GM12873 (cell line): Measurements from ENCODE around the gene ZNF322.

Experiments
- TF ChIP-seq, protein P1 (sequence below): IDR thresholded peaks from 2 replicates; pipeline ENCODE4 v1.5.1; 2012; ENCODE audit warnings: low read depth, mild to moderate bottlenecking, moderate library complexity, low read length, control low read depth; ENCODE audit not compliant: insufficient read depth; ENCODE audit errors: missing control alignments

Gene ZNF322

DNA sequence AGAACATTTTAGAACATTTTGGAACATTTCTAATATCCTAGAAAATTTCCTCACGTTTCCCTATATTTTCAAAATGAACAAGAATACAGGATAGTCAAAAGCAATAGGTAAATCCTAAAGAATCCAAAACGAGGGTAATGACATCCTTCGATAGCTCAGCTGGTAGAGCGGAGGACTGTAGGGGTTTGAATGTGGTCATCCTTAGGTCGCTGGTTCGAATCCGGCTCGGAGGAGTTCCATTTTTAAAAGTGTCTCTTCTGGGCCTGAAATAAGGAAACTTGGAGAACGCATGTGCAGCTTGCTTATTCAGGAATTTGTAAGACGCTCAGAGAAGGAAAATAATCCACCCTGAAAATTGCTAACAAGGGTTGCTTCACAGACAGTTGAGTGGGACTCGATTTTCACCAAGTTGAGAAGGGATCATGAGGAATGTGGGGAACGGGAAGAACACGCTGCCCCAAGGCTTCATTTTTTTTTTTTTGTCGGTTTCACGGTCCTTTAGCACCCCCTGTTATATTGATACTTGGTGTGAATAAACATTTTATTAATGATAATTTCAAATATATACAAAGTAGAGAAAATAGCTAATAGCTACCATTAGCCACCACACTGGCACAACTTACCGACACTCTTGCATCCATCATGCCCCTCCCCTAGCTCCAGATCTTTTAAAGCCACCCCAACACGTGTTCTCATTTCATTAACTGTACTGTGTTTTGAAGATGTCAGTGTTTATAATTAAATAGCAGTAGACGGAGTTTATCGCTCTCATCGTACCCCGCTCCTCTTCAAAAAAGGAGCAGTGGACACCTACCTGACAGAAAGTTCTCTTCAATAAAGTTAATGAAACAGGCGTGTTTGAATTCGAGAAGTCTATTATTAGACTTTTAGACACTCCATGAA lies 64.6 kb downstream of the ZNF322 start:
- TF ChIP-seq, protein P1, sequence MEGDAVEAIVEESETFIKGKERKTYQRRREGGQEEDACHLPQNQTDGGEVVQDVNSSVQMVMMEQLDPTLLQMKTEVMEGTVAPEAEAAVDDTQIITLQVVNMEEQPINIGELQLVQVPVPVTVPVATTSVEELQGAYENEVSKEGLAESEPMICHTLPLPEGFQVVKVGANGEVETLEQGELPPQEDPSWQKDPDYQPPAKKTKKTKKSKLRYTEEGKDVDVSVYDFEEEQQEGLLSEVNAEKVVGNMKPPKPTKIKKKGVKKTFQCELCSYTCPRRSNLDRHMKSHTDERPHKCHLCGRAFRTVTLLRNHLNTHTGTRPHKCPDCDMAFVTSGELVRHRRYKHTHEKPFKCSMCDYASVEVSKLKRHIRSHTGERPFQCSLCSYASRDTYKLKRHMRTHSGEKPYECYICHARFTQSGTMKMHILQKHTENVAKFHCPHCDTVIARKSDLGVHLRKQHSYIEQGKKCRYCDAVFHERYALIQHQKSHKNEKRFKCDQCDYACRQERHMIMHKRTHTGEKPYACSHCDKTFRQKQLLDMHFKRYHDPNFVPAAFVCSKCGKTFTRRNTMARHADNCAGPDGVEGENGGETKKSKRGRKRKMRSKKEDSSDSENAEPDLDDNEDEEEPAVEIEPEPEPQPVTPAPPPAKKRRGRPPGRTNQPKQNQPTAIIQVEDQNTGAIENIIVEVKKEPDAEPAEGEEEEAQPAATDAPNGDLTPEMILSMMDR: no peak

DNA sequence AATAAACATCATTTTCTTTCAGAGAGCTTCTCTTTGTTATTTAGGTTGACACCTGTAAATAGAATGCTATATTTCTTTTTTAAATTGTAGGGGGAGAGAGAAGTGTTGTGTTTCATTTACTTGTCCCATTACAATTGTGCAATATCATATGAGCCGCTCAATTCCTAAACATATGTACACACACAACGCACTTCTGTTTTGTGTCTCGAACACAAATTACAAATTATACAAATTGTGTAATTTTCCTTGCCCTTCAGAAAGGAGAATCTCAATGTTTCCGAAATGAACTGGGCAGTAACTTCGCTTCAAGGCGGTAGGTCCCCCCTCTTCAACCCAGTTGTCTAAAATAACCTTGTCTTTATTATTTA lies 65.4 kb downstream of the ZNF322 start:
- TF ChIP-seq, protein P1: no peak

DNA sequence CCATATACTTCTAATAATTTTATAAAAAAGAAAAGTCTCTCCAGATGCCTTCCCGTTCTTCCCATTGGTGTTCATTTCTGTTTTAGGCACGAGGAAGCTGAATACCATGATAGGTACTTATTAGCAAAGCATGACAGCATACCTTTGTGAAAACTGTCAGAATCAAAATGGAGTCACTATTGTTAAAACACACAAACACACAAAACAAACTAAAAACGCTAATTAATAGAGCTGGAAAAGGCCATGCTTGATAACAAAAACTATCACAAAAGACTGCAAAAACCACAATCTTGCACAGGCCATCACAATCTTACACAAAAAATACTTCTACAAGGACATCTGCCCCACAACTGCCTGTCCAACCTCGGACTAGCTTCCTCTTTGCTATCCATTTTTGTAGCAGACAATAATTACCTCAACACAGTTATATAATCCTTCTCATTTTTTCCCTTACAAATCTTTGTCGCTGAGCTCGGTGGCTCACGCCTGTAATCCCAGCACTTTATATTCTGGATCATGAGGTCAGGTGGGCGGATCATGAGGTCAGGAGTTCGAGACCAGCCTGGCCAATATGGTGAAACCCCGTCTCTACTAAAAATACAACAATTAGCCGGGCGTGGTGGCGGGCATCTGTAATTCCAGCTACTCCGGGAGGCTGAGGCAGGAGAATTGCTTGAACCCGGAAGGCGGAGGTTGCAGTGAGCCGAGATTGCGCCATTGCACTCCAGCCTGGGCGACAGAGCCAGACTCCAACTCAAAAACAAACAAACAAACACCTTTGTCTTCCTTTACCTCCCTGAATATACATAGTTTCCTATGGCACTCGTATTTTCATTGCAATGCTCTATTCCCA lies 66.0 kb downstream of the ZNF322 start:
- TF ChIP-seq, protein P1: no peak

DNA sequence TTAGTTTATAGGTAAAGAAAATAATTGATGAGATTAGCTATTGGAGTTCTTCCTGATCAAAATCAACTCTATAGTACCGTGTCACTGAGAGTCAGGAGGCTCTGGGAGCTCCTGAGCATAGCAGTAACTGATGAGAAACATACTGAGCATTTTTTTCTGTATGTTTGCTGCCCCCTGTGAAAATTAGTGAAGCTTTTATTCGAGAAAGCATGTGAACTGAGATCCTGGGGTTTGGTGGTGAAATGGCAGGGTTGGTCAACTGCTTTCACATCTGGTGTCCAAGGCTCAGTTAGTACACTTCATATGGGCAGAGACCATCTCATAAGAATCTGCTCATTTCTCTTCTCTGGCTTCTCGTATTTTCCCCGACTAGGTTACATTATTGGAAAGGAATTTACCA lies 66.9 kb downstream of the ZNF322 start:
- TF ChIP-seq, protein P1: no peak

DNA sequence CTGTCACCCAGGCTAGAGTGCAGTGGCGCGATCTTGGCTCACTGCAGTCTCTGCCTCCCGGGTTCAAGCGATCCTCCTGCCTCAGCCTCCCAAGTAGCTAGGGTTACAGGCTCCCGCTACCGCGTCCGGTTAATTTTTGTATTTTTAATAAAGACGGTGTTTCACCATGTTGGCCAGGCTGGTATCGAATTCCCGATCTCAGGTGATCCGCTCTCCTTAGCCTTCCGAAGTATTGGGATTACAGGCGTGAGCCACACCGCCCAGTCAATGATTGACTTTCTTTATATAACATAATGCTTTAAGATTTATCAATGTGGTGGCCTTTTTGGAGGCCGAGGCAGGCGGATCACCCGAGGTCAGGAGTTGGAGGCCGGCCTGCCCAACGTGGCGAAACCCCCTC lies 70.6 kb downstream of the ZNF322 start:
- TF ChIP-seq, protein P1: no peak
